WERI-Rb-1 (cell line): ENCODE measurements around the gene LAMA5.

Experiments used
- DNase-seq: peaks from one replicate; pipeline ENCODE4 v3.0.0-alpha.2; 2020
- H3K27ac ChIP-seq: fragments of 250-450 bp; sonication (Bioruptor Pico); 2 replicates; pipeline ENCODE4 v1.5.1; 2020; ENCODE audit warnings: mild to moderate bottlenecking, moderate library complexity
- H3K27me3 ChIP-seq: fragments of 250-450 bp; sonication (Bioruptor Pico); 2 replicates; pipeline ENCODE4 v1.5.1; 2021; ENCODE audit warnings: mild to moderate bottlenecking, low read depth, moderate library complexity; ENCODE audit not compliant: insufficient read depth, severe bottlenecking
- H3K36me3 ChIP-seq: fragments of 250-450 bp; sonication (Bioruptor Pico); 2 replicates; pipeline ENCODE4 v1.5.1; 2020; ENCODE audit warnings: mild to moderate bottlenecking, moderate library complexity
- H3K4me3 ChIP-seq: 2 replicates; pipeline ENCODE4 v1.5.1; 2011; ENCODE audit warnings: low read depth, mild to moderate bottlenecking, control low read depth, low read length
- H3K9me3 ChIP-seq: fragments of 250-450 bp; sonication (Bioruptor Pico); 2 replicates; pipeline ENCODE4 v1.5.1; 2021; ENCODE audit warnings: mild to moderate bottlenecking, moderate library complexity; ENCODE audit not compliant: severe bottlenecking
- CTCF ChIP-seq: IDR thresholded peaks from 2 replicates; pipeline ENCODE4 v1.5.1; 2011; ENCODE audit warnings: low read depth, mild to moderate bottlenecking, control low read depth, inconsistent platforms, low read length

The LAMA5 gene

GRCh38 chr20:62404761-62405107 lies 37.6 kb upstream of the LAMA5 start:
- TF ChIP-seq CTCF, result no peak
- Histone ChIP-seq H3K4me3 (no peak overlapping the region), H3K9me3 (no peaks in the 10 kb centered on the region), H3K36me3 (peaks cover 26% of the 10 kb centered on the region), H3K27me3 (no peaks in the 10 kb centered on the region), H3K27ac (no peak overlapping the region)
- no peak for DNase-seq

- no peaks in the 10 kb centered on the region for H3K9me3 ChIP-seq
Measured at GRCh38 chr20:62404112-62404665, 37.1 kb upstream of the LAMA5 start.

GRCh38 chr20:62403331-62403730 lies 36.2 kb upstream of the LAMA5 start:
- Histone ChIP-seq H3K36me3 (peaks cover 28% of the 10 kb centered on the region), H3K4me3 (no peak overlapping the region), H3K27ac (no peak overlapping the region), H3K9me3 (no peaks in the 10 kb centered on the region), H3K27me3 (no peaks in the 10 kb centered on the region)
- no peak for TF ChIP-seq CTCF
- no peak for DNase-seq

More at GRCh38 chr20:62404112-62404665, 37.1 kb upstream of the LAMA5 start:
- no peak for TF ChIP-seq CTCF
- Histone ChIP-seq H3K27me3 (no peaks in the 10 kb centered on the region), H3K27ac (no peak overlapping the region), H3K4me3 (no peak overlapping the region), H3K36me3 (peaks cover 28% of the 10 kb centered on the region)
- DNase-seq, result no peak

- TF ChIP-seq CTCF, result no peak
- Histone ChIP-seq H3K27me3 (no peaks in the 10 kb centered on the region), H3K4me3 (no peak overlapping the region), H3K27ac (no peak overlapping the region), H3K9me3 (no peaks in the 10 kb centered on the region), H3K36me3 (peaks cover 28% of the 10 kb centered on the region)
- no peak for DNase-seq
Measured at GRCh38 chr20:62402456-62403150, 35.5 kb upstream of the LAMA5 start.

- Histone ChIP-seq H3K4me3 (no peak overlapping the region), H3K36me3 (peaks cover 28% of the 10 kb centered on the region), H3K9me3 (no peaks in the 10 kb centered on the region), H3K27ac (no peak overlapping the region), H3K27me3 (no peaks in the 10 kb centered on the region)
- peak; percentile 38 for DNase-seq
- TF ChIP-seq CTCF, result no peak
Measured at GRCh38 chr20:62401331-62401779, 34.2 kb upstream of the LAMA5 start.

GRCh38 chr20:62400541-62400940 lies 33.4 kb upstream of the LAMA5 start:
- no peak for DNase-seq
- no peaks in the 10 kb centered on the region for H3K27me3 ChIP-seq
- H3K9me3 ChIP-seq, result no peaks in the 10 kb centered on the region
- peaks cover 31% of the 10 kb centered on the region for H3K36me3 ChIP-seq
- no peak overlapping the region for H3K27ac ChIP-seq
- no peak overlapping the region for H3K4me3 ChIP-seq
- no peak for TF ChIP-seq CTCF
